H1 (cell line): ENCODE results near the gene MKRN1. TPM values are rescaled to one million over a fixed set of nuclear protein-coding genes. Genes with fewer than 3 reads are reported as not detected.

Experiments
- CTCF ChIA-PET: fragments of 300-600 bp; sonication (Branson Sonifier 250); formaldehyde crosslinking; loops from one replicate; lab custom pipeline; 2021; ENCODE audit not compliant: partially characterized antibody; lab: Charles Lee
- POLR2A ChIA-PET: fragments of 300-600 bp; sonication (Branson Sonifier 250); formaldehyde crosslinking; loops from one replicate; lab custom pipeline; 2021; ENCODE audit warnings: inconsistent platforms; ENCODE audit not compliant: partially characterized antibody; lab: Charles Lee
- DNase-seq, 2 experiments: peaks; one replicate each; pipeline versions ENCODE4 v3.0.0 to v3.0.0-alpha.2; 2010 to 2022; ENCODE audit warnings: low spot score in 2 of 2, low read depth in 1 of 2, mixed read lengths in 1 of 2
- FAIRE-seq: peaks from 2 replicates; lab custom pipeline; 2011; peaks lifted over from hg19 to GRCh38; lab: Jason Lieb, UNC
- H2AFZ ChIP-seq: 2 replicates; pipeline ENCODE4 v1.8.1; 2012; ENCODE audit warnings: low read length, inconsistent platforms
- H2AK5ac ChIP-seq: 2 replicates; pipeline ENCODE4 v1.6.1; 2013; ENCODE audit warnings: low read depth, low read length
- H2BK120ac ChIP-seq: replicated peaks from 2 replicates; pipeline ENCODE3; 2013; ENCODE audit warnings: low read depth, low read length, inconsistent platforms
- H2BK12ac ChIP-seq: 2 replicates; pipeline ENCODE4 v1.6.1; 2013; ENCODE audit warnings: low read depth, low read length
- H2BK15ac ChIP-seq: 2 replicates; pipeline ENCODE4 v1.6.1; 2013; ENCODE audit warnings: low read length
- H2BK20ac ChIP-seq: 2 replicates; pipeline ENCODE4 v1.6.1; 2013; ENCODE audit warnings: low read length
- H2BK5ac ChIP-seq: 2 replicates; pipeline ENCODE4 v1.6.1; 2013; ENCODE audit warnings: low read depth, low read length
- H3K14ac ChIP-seq: 2 replicates; pipeline ENCODE4 v1.6.1; 2013; ENCODE audit warnings: inconsistent platforms; ENCODE audit not compliant: insufficient read length
- H3K18ac ChIP-seq: 2 replicates; pipeline ENCODE4 v1.6.1; 2013; ENCODE audit warnings: low read length; ENCODE audit errors: extremely low read depth
- H3K23ac ChIP-seq: 2 replicates; pipeline ENCODE4 v1.6.1; 2013; ENCODE audit warnings: inconsistent platforms; ENCODE audit not compliant: insufficient read length
- H3K23me2 ChIP-seq: 2 replicates; pipeline ENCODE4 v1.6.1; 2013; ENCODE audit warnings: low read depth, low read length
- H3K27ac ChIP-seq: 2 replicates; pipeline ENCODE4 v1.6.1; 2011; ENCODE audit warnings: low read depth, low read length, inconsistent platforms
- H3K27me3 ChIP-seq, 4 experiments: replicated peaks in 1 of 4; 1 replicate in 1 of 4; 2 replicates in 3 of 4; pipeline versions ENCODE4 v1.6.1 to v1.8.1; 2011 to 2013; ENCODE audit warnings: low read length in 3 of 4, mild to moderate bottlenecking in 3 of 4, inconsistent platforms in 2 of 4, mixed read lengths in 2 of 4, moderate library complexity in 1 of 4; ENCODE audit not compliant: control insufficient read depth in 3 of 4, insufficient read depth in 3 of 4; ENCODE audit errors: extremely low read depth in 1 of 4
- H3K36me3 ChIP-seq, 4 experiments: 2 replicates each; pipeline versions ENCODE4 v1.6.1 to v1.8.1; 2011 to 2013; ENCODE audit warnings: mild to moderate bottlenecking in 4 of 4, low read length in 3 of 4, moderate library complexity in 2 of 4, control low read depth in 1 of 4, inconsistent platforms in 1 of 4; ENCODE audit not compliant: insufficient read depth in 4 of 4, control insufficient read depth in 2 of 4
- H3K4ac ChIP-seq: replicated peaks from 2 replicates; pipeline ENCODE3; 2013; ENCODE audit warnings: low read length, low read depth, mixed read lengths, inconsistent platforms; ENCODE audit not compliant: insufficient read length
- H3K4me1 ChIP-seq, 4 experiments: replicated peaks in 1 of 4; 1 replicate in 1 of 4; 2 replicates in 3 of 4; pipeline versions ENCODE4 v1.6.1 to v1.8.1; 2011 to 2013; ENCODE audit warnings: low read length in 3 of 4, inconsistent platforms in 2 of 4, mixed read lengths in 1 of 4; ENCODE audit not compliant: insufficient read depth in 4 of 4, control insufficient read depth in 3 of 4
- H3K4me2 ChIP-seq, 2 experiments: 2 replicates each; pipeline versions ENCODE4 v1.6.1 to v1.8.1; 2011 to 2013; ENCODE audit warnings: low read depth in 2 of 2, low read length in 2 of 2, control low read depth in 1 of 2, inconsistent platforms in 1 of 2, mild to moderate bottlenecking in 1 of 2; ENCODE audit not compliant: insufficient read depth in 1 of 2
- H3K4me3 ChIP-seq, 4 experiments: fragments of 200-600, 300-600 bp in 1 of 4; sonication (generic), shearing (Covaris generic), sonication (Bioruptor Twin) in 1 of 4; 2 replicates each; pipeline versions ENCODE4 v1.5.1 to v1.8.1; 2011 to 2016; ENCODE audit warnings: low read length in 4 of 4, low read depth in 3 of 4, control low read depth in 2 of 4, inconsistent platforms in 2 of 4, mild to moderate bottlenecking in 2 of 4, mixed read lengths in 1 of 4, moderate library complexity in 1 of 4; ENCODE audit not compliant: insufficient read depth in 2 of 4; ENCODE audit errors: extremely low read depth in 1 of 4
- H3K56ac ChIP-seq: replicated peaks from 2 replicates; pipeline ENCODE3; 2013; ENCODE audit warnings: low read depth, mild to moderate bottlenecking, mixed read lengths, low read length, inconsistent platforms; ENCODE audit not compliant: insufficient read length
- H3K79me1 ChIP-seq: 2 replicates; pipeline ENCODE4 v1.6.1; 2013; ENCODE audit warnings: low read depth, low read length, control low read depth
- H3K79me2 ChIP-seq, 2 experiments: 2 replicates each; pipeline versions ENCODE4 v1.6.1 to v1.8.1; 2012 to 2013; ENCODE audit warnings: low read length in 2 of 2, mild to moderate bottlenecking in 2 of 2, inconsistent platforms in 1 of 2; ENCODE audit not compliant: insufficient read depth in 2 of 2, control insufficient read depth in 1 of 2
- H3K9ac ChIP-seq, 4 experiments: replicated peaks in 1 of 4; 1 replicate in 1 of 4; 2 replicates in 3 of 4; pipeline versions ENCODE4 v1.6.1 to v1.8.1; 2011 to 2013; ENCODE audit warnings: low read depth in 3 of 4, low read length in 3 of 4, control low read depth in 2 of 4, mild to moderate bottlenecking in 2 of 4, moderate library complexity in 2 of 4, inconsistent platforms in 1 of 4; ENCODE audit errors: extremely low read depth in 1 of 4
- H3K9me3 ChIP-seq, 2 experiments: 2 replicates each; pipeline versions ENCODE4 v1.6.1 to v1.8.1; 2012 to 2013; ENCODE audit warnings: mild to moderate bottlenecking in 2 of 2, moderate library complexity in 2 of 2, control low read depth in 1 of 2, inconsistent platforms in 1 of 2, low read depth in 1 of 2, low read length in 1 of 2, mixed read lengths in 1 of 2; ENCODE audit not compliant: insufficient read depth in 2 of 2
- H4K20me1 ChIP-seq, 2 experiments: replicated peaks in 1 of 2; 2 replicates each; pipeline versions ENCODE3 to v1.8.1; 2011 to 2013; ENCODE audit warnings: inconsistent platforms in 2 of 2, low read length in 2 of 2, mild to moderate bottlenecking in 1 of 2; ENCODE audit not compliant: insufficient read depth in 2 of 2, control insufficient read depth in 1 of 2
- H4K5ac ChIP-seq: 2 replicates; pipeline ENCODE4 v1.6.1; 2013; ENCODE audit warnings: low read length, low read depth, mixed read lengths, inconsistent platforms; ENCODE audit not compliant: insufficient read length
- H4K8ac ChIP-seq: 2 replicates; pipeline ENCODE4 v1.8.0; 2013; ENCODE audit warnings: mild to moderate bottlenecking, moderate library complexity, low read length, inconsistent platforms; ENCODE audit not compliant: insufficient read depth; ENCODE audit errors: extremely low read depth
- H4K91ac ChIP-seq: replicated peaks from 2 replicates; pipeline ENCODE3; 2013; ENCODE audit warnings: low read length, mixed read lengths, inconsistent platforms; ENCODE audit not compliant: insufficient read length
- ASH2L ChIP-seq: fragments of 200-600, 300-600 bp; sonication (generic); IDR thresholded peaks from one replicate; pipeline ENCODE4 v1.7.1; 2017; ENCODE audit warnings: low read length
- ATF2 ChIP-seq: IDR thresholded peaks from 2 replicates; pipeline ENCODE4 v1.6.1; 2012; ENCODE audit warnings: low read length, inconsistent platforms
- GTF2F1 ChIP-seq: IDR thresholded peaks from 2 replicates; pipeline ENCODE4 v1.6.1; 2012; ENCODE audit warnings: low read depth, low read length, improper control_type of control experiment, borderline replicate concordance
- NRF1 ChIP-seq: IDR thresholded peaks from 2 replicates; pipeline ENCODE4 v1.6.1; 2011; ENCODE audit warnings: mild to moderate bottlenecking, low read depth, low read length, improper control_type of control experiment
- RFX5 ChIP-seq: IDR thresholded peaks from 2 replicates; pipeline ENCODE4 v1.6.1; 2011; ENCODE audit warnings: low read depth, low read length, improper control_type of control experiment, borderline replicate concordance
- SIX5 ChIP-seq: IDR thresholded peaks from 2 replicates; pipeline ENCODE4 v1.6.1; 2011; ENCODE audit warnings: mild to moderate bottlenecking, low read depth, low read length
- SRF ChIP-seq: IDR thresholded peaks from 2 replicates; pipeline ENCODE4 v1.6.1; 2011; ENCODE audit warnings: mild to moderate bottlenecking, low read depth, low read length, moderate library complexity
- TBP ChIP-seq: IDR thresholded peaks from 2 replicates; pipeline ENCODE4 v1.6.1; 2011; ENCODE audit warnings: low read depth, low read length, improper control_type of control experiment
- TCF12 ChIP-seq: IDR thresholded peaks from 2 replicates; pipeline ENCODE4 v1.6.1; 2011; ENCODE audit warnings: low read depth, mild to moderate bottlenecking, low read length
- YY1 ChIP-seq: IDR thresholded peaks from 2 replicates; pipeline ENCODE4 v1.6.1; 2011; ENCODE audit warnings: low read depth, mild to moderate bottlenecking, low read length
- WGBS, 2 experiments: shearing (Covaris generic) in 1 of 2; methylation state at CpG; one replicate each; pipeline versions ENCODE4 v1.1.6 to v1.1.7; 2013 to 2015; ENCODE audit warnings: low lambda C conversion rate in 2 of 2, mixed read lengths in 2 of 2, inconsistent platforms in 1 of 2, low coverage in 1 of 2, missing lambda C conversion rate in 1 of 2; ENCODE audit not compliant: insufficient replicate concordance in 2 of 2, insufficient coverage in 1 of 2, insufficient read length in 1 of 2; ENCODE audit errors: extremely low coverage in 1 of 2, missing lambda C conversion rate in 1 of 2; 5-methylcytosine and 5-hydroxymethylcytosine counted together
- polyA plus RNA-seq, 7 experiments: library from polyadenylated mRNA; depleted of rRNA in 3 of 7; stranded (reverse) in 5 of 7; unstranded in 2 of 7; fragments of >200 nt in 5 of 7; fragments of 200-250 nt in 2 of 7; gene quantifications; 1 replicate in 5 of 7; 2 replicates in 1 of 7; 4 replicates in 1 of 7; pipeline versions ENCODE4 v1.2.1 to v1.2.3, GENCODE V29; 2011 to 2013; ENCODE audit warnings: missing spikeins in 2 of 7, mixed read lengths in 2 of 7
- total RNA-seq: library from RNA; stranded (reverse); fragmentation: NEBNext Ultra II Directional; extraction: Animal tissue kit (Norgen Biotek cat#: 25700); gene quantifications from 2 replicates; pipeline ENCODE4 v1.2.1, GENCODE V29; 2021
- TF ChIP-seq, protein P1 (sequence below), 3 experiments: IDR thresholded peaks; 1 replicate in 2 of 3; 2 replicates in 1 of 3; pipeline versions ENCODE4 v1.5.1 to v1.6.1; 2011; ENCODE audit warnings: low read length in 3 of 3, mild to moderate bottlenecking in 3 of 3, inconsistent platforms in 2 of 3, low read depth in 1 of 3, moderate library complexity in 1 of 3; ENCODE audit not compliant: insufficient read depth in 1 of 3; ENCODE audit errors: control extremely low read depth in 1 of 3

The MKRN1 gene
- total and polyA plus RNA-seq, 2 of the 8 experiments (the other 6 are each of a cell fraction or from before 2014, with no cell fraction given), result 46.2 to 99.6 TPM

GRCh38 chr7:140521421-140521820 is 42.1 kb upstream of the MKRN1 start:
- Histone ChIP-seq H3K14ac (no peak overlapping the region), H3K23ac (no peak overlapping the region), H2AFZ (no peak overlapping the region), H3K9ac (no peak overlapping the region), H3K4me1 (peaks cover 3 to 6% (median 4%) of the 10 kb centered on the region in 4 experiments; a peak in 4 of 7 replicates), H3K79me2 (no peaks in the 10 kb centered on the region), H3K4me2 (no peak overlapping the region), H3K18ac (no peak overlapping the region), H2AK5ac (no peak overlapping the region), H3K4ac (no peak overlapping the region), H2BK20ac (no peak overlapping the region), H3K4me3 (no peak overlapping the region), H3K56ac (no peak overlapping the region), H3K23me2 (no peaks in the 10 kb centered on the region), H4K20me1 (no peaks in the 10 kb centered on the region), H2BK15ac (no peak overlapping the region), H3K9me3 (no peaks in the 10 kb centered on the region), H3K27ac (no peak overlapping the region), H4K5ac (no peak overlapping the region), H2BK12ac (no peak overlapping the region), H2BK120ac (no peak overlapping the region), H4K8ac (no peak overlapping the region; the same call in 1 of the 2 replicates), H4K91ac (no peak overlapping the region), H2BK5ac (peak overlapping the region; percentile 9; the same call in 1 of the 2 replicates), H3K36me3 (no peaks in the 10 kb centered on the region), H3K79me1 (no peaks in the 10 kb centered on the region), H3K27me3 (no peaks in the 10 kb centered on the region)
- DNase-seq (no peak), FAIRE-seq (no peak)
- WGBS, 2 experiments, result 89% methylated on average over 3 of the region's 3 CpGs; no CpG with 5 or more reads in 1 of the 2 experiments
- ChIA-PET POLR2A (no interaction called here), CTCF (interaction anchor here (0.9 to 18.4 kb wide), 6 partner anchors 15 to 451 kb away, joined by 3 to 322 read pairs (median 4); partner anchors contain the start of gene DENND2A)
- TF ChIP-seq TCF12 (no peak), YY1 (no peak), RFX5 (no peak), SRF (no peak), ASH2L (no peak), TBP (no peak), ATF2 (no peak), GTF2F1 (no peak), SIX5 (no peak), NRF1 (no peak)
- TF ChIP-seq, protein P1, sequence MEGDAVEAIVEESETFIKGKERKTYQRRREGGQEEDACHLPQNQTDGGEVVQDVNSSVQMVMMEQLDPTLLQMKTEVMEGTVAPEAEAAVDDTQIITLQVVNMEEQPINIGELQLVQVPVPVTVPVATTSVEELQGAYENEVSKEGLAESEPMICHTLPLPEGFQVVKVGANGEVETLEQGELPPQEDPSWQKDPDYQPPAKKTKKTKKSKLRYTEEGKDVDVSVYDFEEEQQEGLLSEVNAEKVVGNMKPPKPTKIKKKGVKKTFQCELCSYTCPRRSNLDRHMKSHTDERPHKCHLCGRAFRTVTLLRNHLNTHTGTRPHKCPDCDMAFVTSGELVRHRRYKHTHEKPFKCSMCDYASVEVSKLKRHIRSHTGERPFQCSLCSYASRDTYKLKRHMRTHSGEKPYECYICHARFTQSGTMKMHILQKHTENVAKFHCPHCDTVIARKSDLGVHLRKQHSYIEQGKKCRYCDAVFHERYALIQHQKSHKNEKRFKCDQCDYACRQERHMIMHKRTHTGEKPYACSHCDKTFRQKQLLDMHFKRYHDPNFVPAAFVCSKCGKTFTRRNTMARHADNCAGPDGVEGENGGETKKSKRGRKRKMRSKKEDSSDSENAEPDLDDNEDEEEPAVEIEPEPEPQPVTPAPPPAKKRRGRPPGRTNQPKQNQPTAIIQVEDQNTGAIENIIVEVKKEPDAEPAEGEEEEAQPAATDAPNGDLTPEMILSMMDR (IDR thresholded peaks at IDR 0.05; ENCODE audit: control extremely low read depth in 1 of 3, insufficient read depth in 1 of 3, low read depth in 1 of 3, low read length in 3 of 3), result no peak
